Nephron (organoid): ENCODE measurements around the gene DNASE1L3.

Experiments
- H3K27ac Mint-ChIP-seq, 3 experiments: 2 replicates each; pipeline ENCODE4 v1.8.0; 2020; ENCODE audit warnings: mixed read lengths in 3 of 3, mild to moderate bottlenecking in 2 of 3, moderate library complexity in 1 of 3
- H3K27me3 Mint-ChIP-seq: 2 replicates; pipeline ENCODE4 v1.8.0; 2021; ENCODE audit warnings: low read depth, mild to moderate bottlenecking, moderate library complexity, mixed read lengths
- H3K36me3 Mint-ChIP-seq: 2 replicates; pipeline ENCODE4 v1.8.0; 2020; ENCODE audit warnings: low read depth, mixed read lengths
- H3K4me1 Mint-ChIP-seq: 2 replicates; pipeline ENCODE4 v1.8.0; 2020; ENCODE audit warnings: mixed read lengths
- H3K4me3 Mint-ChIP-seq, 3 experiments: 2 replicates each; pipeline ENCODE4 v1.8.0; 2020; ENCODE audit warnings: mild to moderate bottlenecking in 3 of 3, mixed read lengths in 3 of 3, moderate library complexity in 2 of 3
- H3K9me3 Mint-ChIP-seq: 2 replicates; pipeline ENCODE4 v1.8.0; 2020; ENCODE audit warnings: mixed read lengths
- CTCF ChIP-seq, 3 experiments: fragments of 200-600 bp; sonication (generic); IDR thresholded peaks; one replicate each; pipeline ENCODE4 v1.5.0; 2021; ENCODE audit warnings: antibody characterized with exemption in 3 of 3; ENCODE audit not compliant: unreplicated experiment in 3 of 3

Gene DNASE1L3

GRCh38 chr3:58161435-58162398 is 49.1 kb downstream of the DNASE1L3 start:
- H3K4me1 Mint-ChIP-seq: peaks cover 70% of the 10 kb centered on the region
- H3K9me3 Mint-ChIP-seq: no peaks in the 10 kb centered on the region
- H3K27me3 Mint-ChIP-seq: peaks cover 9% of the 10 kb centered on the region
- peak overlapping the region; percentile 89 to 92 (median 91) for H3K27ac Mint-ChIP-seq
- peaks cover 67% of the 10 kb centered on the region for H3K36me3 Mint-ChIP-seq
- no peak overlapping the region for H3K4me3 Mint-ChIP-seq
- TF ChIP-seq CTCF (IDR thresholded peaks at IDR 0.05; ENCODE audit: unreplicated experiment in 3 of 3): no peak

- Mint-ChIP-seq H3K27me3 (peaks cover 9% of the 10 kb centered on the region), H3K9me3 (no peaks in the 10 kb centered on the region), H3K4me1 (peaks cover 63% of the 10 kb centered on the region), H3K4me3 (no peak overlapping the region), H3K27ac (peak overlapping the region; percentile 28 to 48 (median 45)), H3K36me3 (peaks cover 67% of the 10 kb centered on the region)
- no peak for TF ChIP-seq CTCF (IDR thresholded peaks at IDR 0.05; ENCODE audit: unreplicated experiment in 3 of 3)
These were observed 50.4 kb downstream of the DNASE1L3 start for GRCh38 chr3:58160399-58160798.

- Mint-ChIP-seq H3K4me1 (peaks cover 50% of the 10 kb centered on the region), H3K27ac (peak overlapping the region; percentile 61 to 97 (median 89)), H3K36me3 (peaks cover 70% of the 10 kb centered on the region), H3K9me3 (no peaks in the 10 kb centered on the region), H3K4me3 (no peak overlapping the region), H3K27me3 (peaks cover 9% of the 10 kb centered on the region)
- TF ChIP-seq CTCF (IDR thresholded peaks at IDR 0.05; ENCODE audit: unreplicated experiment in 3 of 3): no peak
These were observed 52.2 kb downstream of the DNASE1L3 start for GRCh38 chr3:58158442-58159153.

- Mint-ChIP-seq H3K27ac (peak overlapping the region; percentile 61 to 97 (median 89)), H3K4me3 (peak overlapping the region in 1 of 3 experiments; percentile 7), H3K27me3 (peaks cover 9% of the 10 kb centered on the region), H3K4me1 (peaks cover 41% of the 10 kb centered on the region), H3K9me3 (no peaks in the 10 kb centered on the region), H3K36me3 (peaks cover 70% of the 10 kb centered on the region)
- TF ChIP-seq CTCF (IDR thresholded peaks at IDR 0.05; ENCODE audit: unreplicated experiment in 3 of 3): no peak
These were observed 53.1 kb downstream of the DNASE1L3 start for GRCh38 chr3:58157700-58158099.

- peaks cover 9% of the 10 kb centered on the region for H3K27me3 Mint-ChIP-seq
- peaks cover 66% of the 10 kb centered on the region for H3K36me3 Mint-ChIP-seq
- peaks cover 22% of the 10 kb centered on the region for H3K4me1 Mint-ChIP-seq
- no peak for TF ChIP-seq CTCF (IDR thresholded peaks at IDR 0.05; ENCODE audit: unreplicated experiment in 3 of 3)
- peak overlapping the region in 2 of 3 experiments; percentile 54 to 69 for H3K27ac Mint-ChIP-seq
- no peaks in the 10 kb centered on the region for H3K9me3 Mint-ChIP-seq
- no peak overlapping the region for H3K4me3 Mint-ChIP-seq
These were observed 54.9 kb downstream of the DNASE1L3 start for GRCh38 chr3:58155838-58156237.
